K562 (cell line): ENCODE results near the gene MRPL28. TPM values are rescaled to one million over a fixed set of nuclear protein-coding genes. Genes with fewer than 3 reads are reported as not detected.
A peak's percentile ranks its signal among the peaks of the same experiment; 100 is the strongest.

ENCODE experiments used
- BDP1 ChIP-seq: IDR thresholded peaks from 3 replicates; pipeline ENCODE4 v1.6.1; 2011; ENCODE audit not compliant: insufficient read length, insufficient read depth
- ERF ChIP-seq: fragments of 450-650 bp; formaldehyde crosslinking; IDR thresholded peaks from 2 replicates; pipeline ENCODE4 v1.4.0; 2020; ENCODE audit warnings: mild to moderate bottlenecking, mixed read lengths
- ETV1 ChIP-seq: fragments of 450-650 bp; conservative IDR thresholded peaks from 2 replicates; pipeline ENCODE4 v1.6.1; 2016; ENCODE audit warnings: missing genetic modification characterization, control low read depth, low read depth, missing compliant biosample characterization
- NFYB ChIP-seq: IDR thresholded peaks from 2 replicates; pipeline ENCODE4 v1.6.1; 2011; ENCODE audit warnings: mild to moderate bottlenecking, moderate library complexity; ENCODE audit not compliant: insufficient read length; ENCODE audit errors: extremely low read depth
- NR4A1 ChIP-seq, 2 experiments: fragments of 250-450 bp in 1 of 2; fragments of 450-650 bp in 1 of 2; sonication (Bioruptor Pico) in 1 of 2; IDR thresholded peaks; 2 replicates each; pipeline versions ENCODE4 v1.4.0 to v1.6.1; 2016 to 2020; ENCODE audit warnings: mild to moderate bottlenecking in 2 of 2, missing compliant biosample characterization in 1 of 2, missing genetic modification characterization in 1 of 2, moderate library complexity in 1 of 2
- PCBP2 ChIP-seq: fragments of 200-400 bp; formaldehyde crosslinking; IDR thresholded peaks from 2 replicates; pipeline ENCODE4 v1.6.1; 2018; ENCODE audit warnings: low read length, low read depth, mild to moderate bottlenecking, moderate library complexity; ENCODE audit not compliant: poor library complexity, severe bottlenecking
- POLR2G ChIP-seq: fragments of 200-400 bp; formaldehyde crosslinking; IDR thresholded peaks from 2 replicates; pipeline ENCODE4 v1.6.1; 2017; ENCODE audit warnings: low read depth, mild to moderate bottlenecking, antibody characterized with exemption, low read length, moderate library complexity
- RFX5 ChIP-seq: IDR thresholded peaks from 2 replicates; pipeline ENCODE4 v1.6.1; 2011; ENCODE audit warnings: low read depth, mild to moderate bottlenecking, improper control_type of control experiment, low read length
- SIN3A ChIP-seq, 2 experiments: fragments of 150-350 bp in 1 of 2; IDR thresholded peaks; 2 replicates each; pipeline ENCODE4 v1.6.1; 2011 to 2016; ENCODE audit warnings: borderline replicate concordance in 2 of 2, low read depth in 2 of 2, low read length in 2 of 2, mild to moderate bottlenecking in 2 of 2, moderate library complexity in 2 of 2; ENCODE audit not compliant: control insufficient read depth in 1 of 2
- ZFX ChIP-seq: sonication (generic); formaldehyde crosslinking; IDR thresholded peaks from 2 replicates; pipeline ENCODE4 v1.8.0; 2022; ENCODE audit warnings: mild to moderate bottlenecking, missing genetic modification reagents, moderate library complexity
- ZNF143 ChIP-seq: sonication (generic); formaldehyde crosslinking; IDR thresholded peaks from 2 replicates; pipeline ENCODE4 v1.9.0; 2022; ENCODE audit warnings: mild to moderate bottlenecking, missing genetic modification reagents
- ZNF232 ChIP-seq: sonication (generic); formaldehyde crosslinking; IDR thresholded peaks from 2 replicates; pipeline ENCODE4 v1.8.0; 2022; ENCODE audit warnings: mild to moderate bottlenecking, missing genetic modification reagents
- ZNF347 ChIP-seq: fragments of 450-650 bp; formaldehyde crosslinking; IDR thresholded peaks from 2 replicates; pipeline ENCODE4 v1.4.0; 2020; ENCODE audit warnings: low read depth, mild to moderate bottlenecking, moderate library complexity
- ZNF395 ChIP-seq: fragments of 200-800 bp; sonication (Bioruptor generic); IDR thresholded peaks from 2 replicates; pipeline ENCODE4 v1.6.1; 2017; ENCODE audit warnings: missing genetic modification characterization, missing compliant biosample characterization
- polyA plus RNA-seq, 8 experiments: library from polyadenylated mRNA; depleted of rRNA in 4 of 8; stranded (reverse) in 5 of 8; unstranded in 3 of 8; fragments of >200 nt; fragmentation: Nextera tagmentation in 2 of 8; fragmentation: Illumina TruSeq in 1 of 8; extraction: Ambion mirVana in 2 of 8; extraction: Trizol in 1 of 8; gene quantifications; 2 replicates each; pipeline versions ENCODE4 v1.2.1 to v1.2.3, GENCODE V29; 2011 to 2014; ENCODE audit warnings: inconsistent platforms in 1 of 8, missing spikeins in 1 of 8
- total RNA-seq, 7 experiments: library from RNA; depleted of rRNA in 6 of 7; stranded (reverse); fragments of >200 nt in 6 of 7; fragmentation: Illumina TruSeq in 2 of 7; extraction: Trizol in 2 of 7; gene quantifications; 2 replicates each; pipeline versions ENCODE4 v1.2.1 to v1.2.3, GENCODE V29; 2011 to 2021; ENCODE audit warnings: low replicate concordance in 1 of 7
- TF ChIP-seq, protein P1 (sequence below): fragments of 450-650 bp; formaldehyde crosslinking; IDR thresholded peaks from 2 replicates; pipeline ENCODE4 v1.4.0; 2020; ENCODE audit warnings: mild to moderate bottlenecking, moderate library complexity
- TF ChIP-seq, protein P2 (sequence below): sonication (generic); formaldehyde crosslinking; IDR thresholded peaks from 2 replicates; pipeline ENCODE4 v1.8.0; 2022; ENCODE audit warnings: mild to moderate bottlenecking, missing genetic modification reagents
- TF ChIP-seq, protein P3 (sequence below): sonication (generic); formaldehyde crosslinking; IDR thresholded peaks from 2 replicates; pipeline ENCODE4 v1.9.0; 2022; ENCODE audit warnings: mild to moderate bottlenecking, missing genetic modification reagents
- TF ChIP-seq, protein P4 (sequence below): fragments of 250-450 bp; sonication (Bioruptor Pico); IDR thresholded peaks from 2 replicates; pipeline ENCODE4 v1.8.0; 2022; ENCODE audit warnings: moderate library complexity, mild to moderate bottlenecking, inconsistent platforms
- TF ChIP-seq, protein P5 (sequence below): fragments of 250-450 bp; sonication (Bioruptor Pico); IDR thresholded peaks from 2 replicates; pipeline ENCODE4 v1.9.0; 2021; ENCODE audit warnings: mild to moderate bottlenecking

The MRPL28 gene
- total and polyA plus RNA-seq, 9 of the 15 experiments (the other 6 are each of a cell fraction or from before 2014, with no cell fraction given): 2.5 to 323 (median 175) TPM

- TF ChIP-seq RFX5 (no peak), SIN3A (IDR thresholded peaks at IDR 0.05; ENCODE audit: borderline replicate concordance in 2 of 2, control insufficient read depth in 1 of 2, low read depth in 2 of 2, low read length in 2 of 2) (0 out of 4 replicates have a peak, but pooled peaks of 1 of the 2 experiments have one; percentile 34), ZFX (0 out of 2 replicates have a peak, but pooled peaks have one; percentile 15), ZNF395 (CRISPR knock-in tag) (peak; percentile 72; the same call in 1 of the 2 replicates), BDP1 (no peak), ZNF143 (no peak), PCBP2 (no peak), ZNF232 (CRISPR knock-in tag) (no peak), NFYB (no peak), NR4A1 (CRISPR knock-in tag; IDR thresholded peaks at IDR 0.05) (no peak), NR4A1 (tag; IDR thresholded peaks at IDR 0.05) (no peak), POLR2G (peak; percentile 61; the same call in 1 of the 2 replicates), ERF (CRISPR knock-in tag) (no peak), ETV1 (tag) (no peak), ZNF347 (no peak)
- TF ChIP-seq, protein P1, sequence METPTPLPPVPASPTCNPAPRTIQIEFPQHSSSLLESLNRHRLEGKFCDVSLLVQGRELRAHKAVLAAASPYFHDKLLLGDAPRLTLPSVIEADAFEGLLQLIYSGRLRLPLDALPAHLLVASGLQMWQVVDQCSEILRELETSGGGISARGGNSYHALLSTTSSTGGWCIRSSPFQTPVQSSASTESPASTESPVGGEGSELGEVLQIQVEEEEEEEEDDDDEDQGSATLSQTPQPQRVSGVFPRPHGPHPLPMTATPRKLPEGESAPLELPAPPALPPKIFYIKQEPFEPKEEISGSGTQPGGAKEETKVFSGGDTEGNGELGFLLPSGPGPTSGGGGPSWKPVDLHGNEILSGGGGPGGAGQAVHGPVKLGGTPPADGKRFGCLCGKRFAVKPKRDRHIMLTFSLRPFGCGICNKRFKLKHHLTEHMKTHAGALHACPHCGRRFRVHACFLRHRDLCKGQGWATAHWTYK (CRISPR knock-in tag): 0 out of 2 replicates have a peak, but pooled peaks have one; percentile 36
- TF ChIP-seq, protein P2, sequence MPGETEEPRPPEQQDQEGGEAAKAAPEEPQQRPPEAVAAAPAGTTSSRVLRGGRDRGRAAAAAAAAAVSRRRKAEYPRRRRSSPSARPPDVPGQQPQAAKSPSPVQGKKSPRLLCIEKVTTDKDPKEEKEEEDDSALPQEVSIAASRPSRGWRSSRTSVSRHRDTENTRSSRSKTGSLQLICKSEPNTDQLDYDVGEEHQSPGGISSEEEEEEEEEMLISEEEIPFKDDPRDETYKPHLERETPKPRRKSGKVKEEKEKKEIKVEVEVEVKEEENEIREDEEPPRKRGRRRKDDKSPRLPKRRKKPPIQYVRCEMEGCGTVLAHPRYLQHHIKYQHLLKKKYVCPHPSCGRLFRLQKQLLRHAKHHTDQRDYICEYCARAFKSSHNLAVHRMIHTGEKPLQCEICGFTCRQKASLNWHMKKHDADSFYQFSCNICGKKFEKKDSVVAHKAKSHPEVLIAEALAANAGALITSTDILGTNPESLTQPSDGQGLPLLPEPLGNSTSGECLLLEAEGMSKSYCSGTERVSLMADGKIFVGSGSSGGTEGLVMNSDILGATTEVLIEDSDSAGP: no peak
- TF ChIP-seq, protein P3, sequence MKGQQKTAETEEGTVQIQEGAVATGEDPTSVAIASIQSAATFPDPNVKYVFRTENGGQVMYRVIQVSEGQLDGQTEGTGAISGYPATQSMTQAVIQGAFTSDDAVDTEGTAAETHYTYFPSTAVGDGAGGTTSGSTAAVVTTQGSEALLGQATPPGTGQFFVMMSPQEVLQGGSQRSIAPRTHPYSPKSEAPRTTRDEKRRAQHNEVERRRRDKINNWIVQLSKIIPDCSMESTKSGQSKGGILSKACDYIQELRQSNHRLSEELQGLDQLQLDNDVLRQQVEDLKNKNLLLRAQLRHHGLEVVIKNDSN (CRISPR knock-in tag): no peak
- TF ChIP-seq, protein P4, sequence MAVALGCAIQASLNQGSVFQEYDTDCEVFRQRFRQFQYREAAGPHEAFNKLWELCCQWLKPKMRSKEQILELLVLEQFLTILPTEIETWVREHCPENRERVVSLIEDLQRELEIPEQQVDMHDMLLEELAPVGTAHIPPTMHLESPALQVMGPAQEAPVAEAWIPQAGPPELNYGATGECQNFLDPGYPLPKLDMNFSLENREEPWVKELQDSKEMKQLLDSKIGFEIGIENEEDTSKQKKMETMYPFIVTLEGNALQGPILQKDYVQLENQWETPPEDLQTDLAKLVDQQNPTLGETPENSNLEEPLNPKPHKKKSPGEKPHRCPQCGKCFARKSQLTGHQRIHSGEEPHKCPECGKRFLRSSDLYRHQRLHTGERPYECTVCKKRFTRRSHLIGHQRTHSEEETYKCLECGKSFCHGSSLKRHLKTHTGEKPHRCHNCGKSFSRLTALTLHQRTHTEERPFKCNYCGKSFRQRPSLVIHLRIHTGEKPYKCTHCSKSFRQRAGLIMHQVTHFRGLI (CRISPR knock-in tag): no peak
- TF ChIP-seq, protein P5, sequence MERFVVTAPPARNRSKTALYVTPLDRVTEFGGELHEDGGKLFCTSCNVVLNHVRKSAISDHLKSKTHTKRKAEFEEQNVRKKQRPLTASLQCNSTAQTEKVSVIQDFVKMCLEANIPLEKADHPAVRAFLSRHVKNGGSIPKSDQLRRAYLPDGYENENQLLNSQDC (CRISPR knock-in tag): no peak
Measured at GRCh38 chr16:351804-352520, 18.4 kb downstream of the MRPL28 start (continued).
